A673 (cell line): Measurements from ENCODE around the gene ERMP1. TPM values are rescaled to one million over a fixed set of nuclear protein-coding genes. Genes with fewer than 3 reads are reported as not detected.

Experiments used
- BruUV-seq: library from RNA; stranded (reverse); fragments of 400-500 nt; replicated peaks from 2 replicates; lab custom pipeline; 2021; lab: Mats Ljungman, UMichigan
- CTCF ChIA-PET: fragments of 300-600 bp; sonication (Branson Sonifier 250); formaldehyde crosslinking; loops from one replicate; lab custom pipeline; 2022; ENCODE audit warnings: antibody characterized with exemption; lab: Charles Lee
- POLR2A ChIA-PET: fragments of 300-600 bp; sonication (Branson Sonifier 250); formaldehyde crosslinking; loops from one replicate; lab custom pipeline; 2022; ENCODE audit warnings: antibody characterized with exemption; ENCODE audit not compliant: low non-redundant PET; lab: Charles Lee
- DNase-seq: peaks from one replicate; pipeline ENCODE4 v3.0.0-alpha.2; 2015; ENCODE audit warnings: low spot score
- H3K27ac ChIP-seq: fragments of 200-600 bp; sonication (generic); 2 replicates; pipeline ENCODE4 v1.5.1; 2016; ENCODE audit warnings: mixed run types, low read depth, mild to moderate bottlenecking, mixed read lengths, antibody characterized with exemption, low read length; ENCODE audit not compliant: poor library complexity, severe bottlenecking
- H3K27me3 ChIP-seq: fragments of 200-600 bp; sonication (generic); replicated peaks from 2 replicates; pipeline ENCODE4 v1.6.1; 2017; ENCODE audit warnings: mixed run types, low read depth, mild to moderate bottlenecking, mixed read lengths, antibody characterized with exemption, low read length; ENCODE audit not compliant: insufficient read depth, poor library complexity
- H3K36me3 ChIP-seq: fragments of 200-600 bp; sonication (generic); 2 replicates; pipeline ENCODE4 v1.6.1; 2016; ENCODE audit warnings: mixed run types, mild to moderate bottlenecking, mixed read lengths, antibody characterized with exemption, low read length; ENCODE audit not compliant: insufficient read depth, poor library complexity, severe bottlenecking
- H3K4me1 ChIP-seq: fragments of 200-600 bp; sonication (generic); 2 replicates; pipeline ENCODE4 v1.6.1; 2017; ENCODE audit warnings: mixed run types, mild to moderate bottlenecking, mixed read lengths, antibody characterized with exemption, low read length; ENCODE audit not compliant: insufficient read depth, poor library complexity, severe bottlenecking
- H3K4me3 ChIP-seq: fragments of 200-600 bp; sonication (generic); 2 replicates; pipeline ENCODE4 v1.5.1; 2016; ENCODE audit warnings: low read depth, mixed run types, mild to moderate bottlenecking, mixed read lengths, low read length; ENCODE audit not compliant: poor library complexity, severe bottlenecking
- H3K9me3 ChIP-seq: fragments of 200-600 bp; sonication (generic); 2 replicates; pipeline ENCODE4 v1.6.1; 2016; ENCODE audit warnings: mixed run types, low read depth, mild to moderate bottlenecking, mixed read lengths, antibody characterized with exemption, low read length; ENCODE audit not compliant: poor library complexity, severe bottlenecking
- CTCF ChIP-seq: fragments of 300-800, 200-600 bp; sonication (generic); conservative IDR thresholded peaks from 2 replicates; pipeline ENCODE4 v1.5.1; 2017; ENCODE audit warnings: low read depth, mild to moderate bottlenecking, antibody characterized with exemption, low read length, moderate library complexity, mixed read lengths
- EZH2 ChIP-seq: fragments of 200-600 bp; sonication (generic); IDR thresholded peaks from 2 replicates; pipeline ENCODE4 v1.6.1; 2017; ENCODE audit warnings: borderline replicate concordance, low read depth, mild to moderate bottlenecking, mixed read lengths, antibody characterized with exemption, low read length; ENCODE audit not compliant: poor library complexity, severe bottlenecking
- intact Hi-C: fragments of 100-400 bp; cut with micrococcal nuclease; formaldehyde crosslinking; loops from one replicate; pipeline ENCODE4 v1.10.0; 2022; ENCODE audit not compliant: unreplicated experiment
- total RNA-seq: library from RNA; stranded (reverse); gene quantifications from 2 replicates; pipeline ENCODE4 v1.2.3, GENCODE V29; 2021

The ERMP1 gene
- total RNA-seq, 1 experiment from 2014 or later: 11.5 TPM

- intact Hi-C loops: no loop called here
These were observed 43.4 kb downstream of the ERMP1 start for GRCh38 chr9:5789489-5789888.

DNA sequence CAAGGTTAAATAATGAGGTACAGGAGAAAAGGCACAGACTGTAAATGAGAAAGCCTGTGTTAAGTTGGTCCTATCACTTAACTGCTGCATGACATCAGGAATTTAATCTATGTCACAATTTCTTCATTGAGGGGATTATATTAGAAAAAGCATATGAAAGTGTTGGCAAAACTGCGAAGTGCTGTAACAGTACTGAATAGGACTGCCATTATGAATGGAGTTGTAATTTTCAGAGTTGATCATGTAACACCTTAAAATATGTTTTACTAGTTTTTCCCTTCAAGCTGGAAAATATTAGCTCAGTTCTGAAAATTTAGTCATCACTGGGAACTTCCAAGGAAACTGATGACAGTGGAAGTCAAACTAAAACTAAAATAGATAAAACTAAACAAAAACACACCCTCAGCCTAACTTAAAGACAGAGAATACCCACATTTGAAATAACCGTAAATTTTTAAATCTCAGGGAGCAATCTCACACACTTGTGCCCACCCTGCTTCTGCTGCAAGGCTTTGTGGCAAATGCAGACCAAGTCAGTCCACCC, 45.1 kb downstream of the ERMP1 start:
- intact Hi-C loops: no loop called here
- H3K4me3 ChIP-seq: no peak overlapping the region
- TF ChIP-seq CTCF: no peak
- TF ChIP-seq EZH2: no peak
- no peaks in the 10 kb centered on the region for H3K27me3 ChIP-seq
- H3K4me1 ChIP-seq: no peaks in the 10 kb centered on the region
- BruUV-seq: no TSS peak
- no peaks in the 10 kb centered on the region for H3K9me3 ChIP-seq
- ChIA-PET CTCF (no interaction called here), POLR2A (no interaction called here)
- H3K36me3 ChIP-seq: no peaks in the 10 kb centered on the region
- DNase-seq: no peak
- H3K27ac ChIP-seq: no peak overlapping the region

More at GRCh38 chr9:5789489-5789888, 43.4 kb downstream of the ERMP1 start:
- TF ChIP-seq CTCF (no peak), EZH2 (no peak)
- H3K36me3 ChIP-seq: no peaks in the 10 kb centered on the region
- H3K27ac ChIP-seq: no peak overlapping the region
- no peaks in the 10 kb centered on the region for H3K27me3 ChIP-seq
- H3K4me3 ChIP-seq: no peak overlapping the region
- CTCF ChIA-PET: no interaction called here
- no peaks in the 10 kb centered on the region for H3K9me3 ChIP-seq
- POLR2A ChIA-PET: interaction anchor here (0.6 kb wide), 1 partner anchor 87 kb away, joined by 3 read pairs; no protein-coding TSS in a partner anchor
- no peaks in the 10 kb centered on the region for H3K4me1 ChIP-seq
- no TSS peak for BruUV-seq
- DNase-seq: no peak

DNA sequence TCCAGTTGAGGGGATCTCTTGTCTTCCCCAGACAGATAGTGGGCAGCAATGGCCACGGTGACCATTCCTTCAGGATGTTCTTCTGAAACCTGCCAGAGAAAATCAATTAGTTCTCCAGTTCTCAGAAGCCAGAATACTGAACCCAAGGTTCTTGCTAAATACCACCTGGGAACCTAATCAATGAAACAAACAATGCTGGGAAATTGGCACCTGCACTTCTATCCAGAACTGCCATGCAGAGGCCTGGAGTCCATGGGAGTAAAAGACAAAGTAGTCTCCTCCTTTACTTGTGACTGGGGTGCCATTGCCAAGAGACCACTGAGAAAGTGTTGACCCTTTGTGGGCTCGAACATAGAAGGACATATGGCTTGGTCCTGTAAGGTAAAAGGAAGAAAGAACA, 45.7 kb downstream of the ERMP1 start:
- Histone ChIP-seq H3K27me3 (no peaks in the 10 kb centered on the region), H3K27ac (no peak overlapping the region), H3K4me1 (no peaks in the 10 kb centered on the region), H3K9me3 (no peaks in the 10 kb centered on the region), H3K36me3 (no peaks in the 10 kb centered on the region), H3K4me3 (no peak overlapping the region)
- ChIA-PET POLR2A (no interaction called here), CTCF (no interaction called here)
- BruUV-seq: no TSS peak
- intact Hi-C loops: no loop called here
- TF ChIP-seq CTCF (no peak), EZH2 (no peak)
- no peak for DNase-seq
